Activated naive CD8-positive, alpha-beta T cell treated with anti-CD3 and anti-CD28 coated beads for 36 hours (primary cell): Measurements from ENCODE around the gene TDG. TPM values are rescaled to one million over a fixed set of nuclear protein-coding genes. Genes with fewer than 3 reads are reported as not detected.

Experiments
- DNase-seq: peaks from one replicate; pipeline ENCODE4 v3.0.0; 2021
- H3K27ac Mint-ChIP-seq: one replicate; pipeline ENCODE4 v1.8.0; 2022; ENCODE audit warnings: mild to moderate bottlenecking, moderate library complexity, mixed read lengths
- H3K27me3 Mint-ChIP-seq: one replicate; pipeline ENCODE4 v1.8.0; 2022; ENCODE audit warnings: mild to moderate bottlenecking, mixed read lengths
- H3K36me3 Mint-ChIP-seq: one replicate; pipeline ENCODE4 v1.8.0; 2021; ENCODE audit warnings: mild to moderate bottlenecking, mixed read lengths
- H3K4me1 Mint-ChIP-seq: one replicate; pipeline ENCODE4 v1.8.0; 2021; ENCODE audit warnings: mixed read lengths
- H3K4me3 Mint-ChIP-seq: one replicate; pipeline ENCODE4 v1.8.0; 2022; ENCODE audit warnings: mild to moderate bottlenecking, moderate library complexity, mixed read lengths
- H3K9me3 Mint-ChIP-seq: one replicate; pipeline ENCODE4 v1.8.0; 2022; ENCODE audit warnings: mixed read lengths
- total RNA-seq, 2 experiments: library from RNA; stranded (reverse); gene quantifications; one replicate each; pipeline ENCODE4 v1.2.3, GENCODE V29; 2021

TDG gene
- total RNA-seq: 10 to 100 TPM; 58.3 to 59.3 TPM

DNA sequence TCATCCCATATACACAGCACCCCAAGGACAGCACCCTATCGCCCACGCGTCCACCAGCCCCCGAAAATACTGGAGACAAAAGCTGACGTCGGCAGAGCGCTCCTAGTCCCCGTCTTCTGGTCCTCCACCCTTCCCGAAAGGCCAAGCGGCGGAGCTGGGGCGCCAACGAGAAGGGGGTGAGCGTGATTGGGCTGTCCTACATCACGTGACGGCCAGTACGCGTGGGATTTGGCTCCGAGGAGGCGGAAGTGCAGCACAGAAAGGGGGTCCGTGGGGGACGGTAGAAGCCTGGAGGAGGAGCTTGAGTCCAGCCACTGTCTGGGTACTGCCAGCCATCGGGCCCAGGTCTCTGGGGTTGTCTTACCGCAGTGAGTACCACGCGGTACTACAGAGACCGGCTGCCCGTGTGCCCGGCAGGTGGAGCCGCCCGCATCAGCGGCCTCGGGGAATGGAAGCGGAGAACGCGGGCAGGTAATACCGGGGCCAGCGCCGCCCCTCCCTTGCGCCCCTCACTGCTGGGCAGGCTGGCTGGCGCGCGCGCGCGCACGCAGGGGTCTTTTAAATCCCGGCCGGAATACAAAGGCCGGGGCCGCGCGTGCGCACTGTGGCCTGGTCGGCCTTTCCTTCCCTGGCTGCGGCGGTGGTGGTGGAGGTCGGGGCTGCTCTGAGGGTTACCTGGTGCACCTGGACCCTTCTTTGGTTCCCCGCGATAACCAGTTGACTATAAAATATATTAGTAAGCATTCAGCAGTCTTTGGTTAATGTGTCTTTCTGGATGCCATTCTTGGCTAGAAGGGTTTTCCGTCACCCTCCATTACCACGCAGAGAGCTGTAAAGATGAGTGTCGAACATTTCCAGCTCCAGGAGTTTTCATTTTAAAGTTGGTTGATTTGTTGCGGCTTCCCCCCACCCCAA lies at the start of gene TDG:
Gene TDG, plus strand, starts transcription at position 283 of the 915 bp plus-strand sequence. Its CDS starts 166 bp downstream, at position 449.
- peak; percentile 98 for DNase-seq
- H3K27me3 Mint-ChIP-seq: no peaks in the 10 kb centered on the region
- H3K4me1 Mint-ChIP-seq: peaks cover 52% of the 10 kb centered on the region
- no peaks in the 10 kb centered on the region for H3K9me3 Mint-ChIP-seq
- peak within 1 kb of the TSS; percentile 98 for H3K27ac Mint-ChIP-seq
- peaks cover 37% of the 10 kb centered on the region for H3K36me3 Mint-ChIP-seq
- H3K4me3 Mint-ChIP-seq: peak within 1 kb of the TSS; percentile 98

DNA sequence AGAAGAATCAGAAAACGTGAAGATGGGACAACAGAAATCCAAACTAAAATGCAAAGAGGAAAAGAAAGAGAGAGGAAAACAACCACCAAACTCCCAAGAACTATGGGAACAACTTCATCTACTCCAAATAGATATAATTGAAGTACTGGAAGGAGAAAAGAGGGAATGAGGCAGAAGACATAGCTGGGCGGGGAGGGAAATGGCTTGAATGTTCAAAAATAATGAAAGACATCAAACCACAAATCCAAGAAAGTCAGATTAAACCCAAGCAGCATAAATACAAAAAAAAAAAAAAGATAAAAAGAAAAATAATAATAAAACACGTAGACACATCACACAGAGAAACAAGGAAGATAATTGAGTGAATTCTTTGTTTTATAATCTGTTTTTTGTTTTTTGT lies 47.8 kb upstream of the TDG start:
- H3K9me3 Mint-ChIP-seq: peaks cover 4% of the 10 kb centered on the region

DNA sequence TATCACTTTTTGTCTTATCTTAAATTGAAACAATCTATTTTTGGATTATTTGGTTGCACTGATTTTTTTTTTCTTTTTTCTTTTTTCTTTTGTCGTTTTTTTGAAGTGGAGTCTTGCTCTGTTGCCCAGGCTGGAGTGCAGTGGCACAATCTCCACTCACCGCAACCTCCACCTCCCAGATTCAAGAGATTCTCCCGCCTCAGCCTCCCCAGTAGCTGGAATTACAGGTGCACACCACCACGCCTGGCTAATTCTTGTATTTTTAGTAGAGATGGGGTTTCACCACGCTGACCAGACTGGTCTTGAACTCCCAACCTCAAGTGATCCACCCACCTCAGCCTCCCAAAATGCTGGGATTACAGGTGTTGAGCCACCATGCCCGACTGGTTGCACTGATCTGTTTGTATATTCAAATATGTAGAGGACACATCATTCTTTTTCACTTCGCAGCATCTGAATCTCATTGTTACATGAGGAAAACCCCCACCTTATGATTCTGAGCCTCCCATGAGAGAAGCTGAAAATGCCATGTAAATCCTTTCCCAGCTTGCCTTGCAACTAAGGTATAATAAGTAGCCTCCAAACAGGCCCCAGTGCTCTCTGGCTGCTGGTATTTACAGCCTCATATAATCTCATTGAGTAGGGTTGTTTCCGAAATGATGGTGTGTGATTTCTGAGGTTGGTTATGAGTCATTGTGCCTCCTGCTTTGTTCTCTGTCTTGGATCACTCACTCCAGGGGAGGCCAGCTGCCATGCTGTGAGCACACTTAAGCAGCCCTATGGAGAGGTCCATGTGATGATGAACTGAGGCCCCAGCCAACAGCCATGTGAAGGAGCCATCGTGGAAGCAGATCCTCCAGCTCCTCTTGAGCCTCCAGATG lies 40.7 kb upstream of the TDG start:
- H3K9me3 Mint-ChIP-seq: peaks cover 4% of the 10 kb centered on the region
- peak overlapping the region; percentile 58 for H3K4me3 Mint-ChIP-seq
- DNase-seq: peak; percentile 65
- H3K36me3 Mint-ChIP-seq: peaks cover 14% of the 10 kb centered on the region
- peaks cover 26% of the 10 kb centered on the region for H3K4me1 Mint-ChIP-seq
- peak overlapping the region; percentile 82 for H3K27ac Mint-ChIP-seq
- peaks cover under 1% of the 10 kb centered on the region for H3K27me3 Mint-ChIP-seq

More for the DNA sequence above, 47.8 kb upstream of the TDG start:
- Mint-ChIP-seq H3K27ac (no peak overlapping the region), H3K4me1 (peaks cover 2% of the 10 kb centered on the region), H3K36me3 (peaks cover 5% of the 10 kb centered on the region), H3K4me3 (no peak overlapping the region), H3K27me3 (no peaks in the 10 kb centered on the region)
- DNase-seq: no peak

DNA sequence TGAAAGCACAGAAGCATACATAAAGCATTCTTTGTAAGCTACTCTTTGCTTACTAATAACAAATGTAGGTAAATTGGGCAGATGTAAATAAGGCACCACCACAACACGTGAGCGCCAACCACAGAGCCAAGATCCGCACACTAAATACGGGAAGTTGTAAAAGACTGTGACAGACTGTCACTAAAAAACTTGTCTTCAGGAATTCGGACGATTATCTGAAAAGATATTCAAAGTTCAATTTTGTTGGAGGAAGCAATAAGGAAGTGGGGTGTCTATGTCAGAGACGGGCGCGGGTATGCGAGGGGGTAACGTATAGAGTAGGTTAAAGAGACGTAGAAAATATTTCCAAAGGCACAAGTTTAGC lies 37.0 kb upstream of the TDG start:
- DNase-seq: peak; percentile 61
- Mint-ChIP-seq H3K4me3 (peak overlapping the region; percentile 90), H3K27ac (peak overlapping the region; percentile 100), H3K36me3 (peaks cover 50% of the 10 kb centered on the region), H3K9me3 (peaks cover 4% of the 10 kb centered on the region), H3K27me3 (peaks cover 3% of the 10 kb centered on the region), H3K4me1 (peaks cover 39% of the 10 kb centered on the region)

DNA sequence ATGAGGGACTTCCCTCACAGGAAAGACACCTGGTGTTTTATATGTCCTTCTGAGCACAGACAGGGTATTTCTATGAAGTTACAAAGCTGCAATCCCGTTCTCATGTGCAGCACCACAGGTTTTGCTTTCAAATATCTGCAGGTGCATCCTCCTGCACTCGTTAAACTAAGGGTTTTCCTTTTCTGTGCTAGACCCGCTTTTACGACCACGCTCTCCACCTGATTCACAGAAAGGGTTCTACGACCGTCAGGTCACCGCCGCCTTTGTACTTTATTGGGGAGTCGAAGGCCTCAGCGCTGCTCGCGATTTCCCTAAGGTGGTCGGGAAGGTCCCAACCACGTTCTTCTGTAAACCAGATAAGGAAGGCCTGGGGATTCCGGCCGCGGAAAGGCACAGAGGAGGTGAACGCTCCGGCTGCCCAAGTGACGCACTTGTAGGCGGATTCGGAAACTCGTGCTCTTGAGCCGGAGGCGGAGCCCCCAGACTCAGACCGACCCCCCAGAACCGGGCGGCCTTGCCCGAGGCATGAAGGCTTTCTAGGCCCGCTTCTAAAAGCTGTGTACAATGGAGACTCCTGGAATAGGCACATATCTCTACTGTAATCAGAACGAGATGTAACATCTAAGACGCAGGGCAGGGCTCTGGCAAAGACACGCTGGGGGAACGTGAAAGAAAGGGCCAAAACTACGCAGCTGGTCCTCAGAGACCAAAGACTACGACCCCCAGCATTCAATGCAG lies 36.5 kb upstream of the TDG start:
- H3K4me1 Mint-ChIP-seq: peaks cover 45% of the 10 kb centered on the region
- peaks cover 55% of the 10 kb centered on the region for H3K36me3 Mint-ChIP-seq
- peaks cover 3% of the 10 kb centered on the region for H3K27me3 Mint-ChIP-seq
- peak overlapping the region; percentile 90 for H3K4me3 Mint-ChIP-seq
- H3K27ac Mint-ChIP-seq: peak overlapping the region; percentile 100
- H3K9me3 Mint-ChIP-seq: peaks cover 4% of the 10 kb centered on the region
- peak; percentile 85 for DNase-seq

DNA sequence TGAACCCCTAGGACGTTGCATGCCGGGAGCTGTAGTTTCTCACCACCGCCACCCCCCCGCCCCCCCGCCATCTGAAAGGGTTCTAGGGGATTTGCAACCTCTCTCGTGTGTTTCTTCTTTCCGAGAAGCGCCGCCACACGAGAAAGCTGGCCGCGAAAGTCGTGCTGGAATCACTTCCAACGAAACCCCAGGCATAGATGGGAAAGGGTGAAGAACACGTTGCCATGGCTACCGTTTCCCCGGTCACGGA lies 36.0 kb upstream of the TDG start:
- no peak for DNase-seq
- H3K27ac Mint-ChIP-seq: peak overlapping the region; percentile 100
- peaks cover 57% of the 10 kb centered on the region for H3K36me3 Mint-ChIP-seq
- peaks cover 47% of the 10 kb centered on the region for H3K4me1 Mint-ChIP-seq
- H3K9me3 Mint-ChIP-seq: peaks cover 3% of the 10 kb centered on the region
- peaks cover 3% of the 10 kb centered on the region for H3K27me3 Mint-ChIP-seq
- peak overlapping the region; percentile 90 for H3K4me3 Mint-ChIP-seq

DNA sequence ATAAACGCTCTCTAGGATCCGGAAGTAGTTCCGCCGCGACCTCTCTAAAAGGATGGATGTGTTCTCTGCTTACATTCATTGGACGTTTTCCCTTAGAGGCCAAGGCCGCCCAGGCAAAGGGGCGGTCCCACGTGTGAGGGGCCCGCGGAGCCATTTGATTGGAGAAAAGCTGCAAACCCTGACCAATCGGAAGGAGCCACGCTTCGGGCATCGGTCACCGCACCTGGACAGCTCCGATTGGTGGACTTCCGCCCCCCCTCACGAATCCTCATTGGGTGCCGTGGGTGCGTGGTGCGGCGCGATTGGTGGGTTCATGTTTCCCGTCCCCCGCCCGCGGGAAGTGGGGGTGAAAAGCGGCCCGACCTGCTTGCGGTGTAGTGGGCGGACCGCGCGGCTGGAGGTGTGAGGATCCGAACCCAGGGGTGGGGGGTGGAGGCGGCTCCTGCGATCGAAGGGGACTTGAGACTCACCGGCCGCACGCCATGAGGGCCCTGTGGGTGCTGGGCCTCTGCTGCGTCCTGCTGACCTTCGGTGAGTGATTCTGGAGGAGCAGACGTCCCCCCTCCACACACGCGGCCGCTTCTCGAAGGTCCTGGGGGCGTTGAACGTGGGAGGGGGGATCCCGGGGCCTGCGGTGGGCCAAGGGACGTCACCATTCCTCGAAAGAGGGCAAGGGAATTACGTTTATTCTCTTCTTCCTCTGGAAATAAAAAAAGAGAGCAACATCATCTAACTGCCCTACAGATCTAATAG lies 35.5 kb upstream of the TDG start, which contains the start of gene HSP90B1:
Gene HSP90B1, plus strand, starts transcription at position 377 of the 753 bp plus-strand sequence. Its CDS starts 106 bp downstream, at position 483.
- H3K36me3 Mint-ChIP-seq: peaks cover 58% of the 10 kb centered on the region
- H3K27me3 Mint-ChIP-seq: peaks cover 3% of the 10 kb centered on the region
- DNase-seq: peak; percentile 99
- peak within 1 kb of the TSS; percentile 100 for H3K27ac Mint-ChIP-seq
- no peaks in the 10 kb centered on the region for H3K9me3 Mint-ChIP-seq
- H3K4me3 Mint-ChIP-seq: peak within 1 kb of the TSS; percentile 90
- H3K4me1 Mint-ChIP-seq: peaks cover 47% of the 10 kb centered on the region

DNA sequence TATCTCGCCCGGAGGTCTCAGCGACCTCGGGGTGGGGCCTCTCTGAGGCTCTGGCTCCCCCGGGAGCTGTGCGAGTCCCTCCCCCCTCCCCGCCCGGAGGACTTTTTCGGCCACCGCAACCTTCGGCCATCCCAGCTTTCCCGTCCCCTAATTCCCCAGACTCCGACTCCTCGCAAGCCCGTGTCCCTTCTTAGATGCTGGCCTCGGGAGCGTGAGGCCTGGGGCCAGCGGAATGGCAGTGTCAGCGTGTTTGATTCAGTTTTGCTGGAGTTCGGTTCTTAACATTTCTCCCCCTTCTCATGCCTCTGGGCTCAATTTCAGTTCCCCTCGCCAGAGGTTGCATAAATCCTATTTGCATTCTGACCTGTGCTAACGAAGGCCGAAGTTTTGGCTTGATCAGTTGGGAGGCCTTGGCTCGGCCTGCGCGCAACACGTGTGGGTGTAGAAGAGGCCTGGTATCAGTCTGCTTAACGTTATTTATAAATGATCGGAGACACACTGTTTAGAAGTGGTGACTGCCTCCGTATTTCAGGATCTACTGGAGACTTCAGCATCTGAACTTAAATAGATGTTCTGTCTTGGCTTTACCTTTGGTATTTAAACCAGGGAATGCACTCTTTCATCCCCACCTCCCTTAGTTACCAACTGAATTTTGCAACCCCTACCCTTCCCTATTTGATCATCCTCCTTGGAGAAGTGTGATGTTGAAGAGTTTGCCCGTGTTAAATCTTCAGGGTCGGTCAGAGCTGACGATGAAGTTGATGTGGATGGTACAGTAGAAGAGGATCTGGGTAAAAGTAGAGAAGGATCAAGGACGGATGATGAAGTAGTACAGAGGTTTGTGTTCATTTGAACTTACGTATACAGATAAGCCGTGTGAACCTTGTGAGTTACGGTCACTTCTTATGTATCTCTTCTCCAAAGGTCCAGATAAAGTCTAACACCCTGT lies 34.6 kb upstream of the TDG start:
- Mint-ChIP-seq H3K36me3 (peaks cover 64% of the 10 kb centered on the region), H3K9me3 (no peaks in the 10 kb centered on the region), H3K4me3 (peak overlapping the region; percentile 90), H3K27me3 (peaks cover 3% of the 10 kb centered on the region), H3K4me1 (peaks cover 51% of the 10 kb centered on the region), H3K27ac (peak overlapping the region; percentile 100)
- peak; percentile 28 for DNase-seq

DNA sequence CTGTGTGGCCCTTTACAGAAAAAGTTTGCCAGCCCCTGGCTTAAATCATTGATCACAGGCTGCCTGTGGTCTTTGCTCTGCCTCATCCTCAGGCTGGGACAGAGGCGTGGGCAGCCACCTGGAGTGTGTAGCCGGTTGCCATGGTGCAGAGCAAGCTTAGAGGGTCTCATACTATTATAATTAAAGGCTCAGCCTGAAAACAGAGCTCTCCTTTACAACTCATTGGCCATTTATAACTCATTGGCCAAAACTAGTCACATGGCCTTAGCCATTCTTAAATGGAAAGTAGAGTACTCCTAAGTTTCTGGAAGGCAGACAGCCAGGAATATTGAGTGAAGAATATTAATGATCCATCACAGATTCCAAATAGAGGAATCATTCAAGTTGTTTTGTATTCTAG lies 32.4 kb upstream of the TDG start:
- no peak for DNase-seq
- peaks cover 73% of the 10 kb centered on the region for H3K36me3 Mint-ChIP-seq
- peak overlapping the region; percentile 25 for H3K27ac Mint-ChIP-seq
- H3K27me3 Mint-ChIP-seq: peaks cover 3% of the 10 kb centered on the region
- H3K4me1 Mint-ChIP-seq: peaks cover 44% of the 10 kb centered on the region
- H3K4me3 Mint-ChIP-seq: peak overlapping the region; percentile 90
- no peaks in the 10 kb centered on the region for H3K9me3 Mint-ChIP-seq

DNA sequence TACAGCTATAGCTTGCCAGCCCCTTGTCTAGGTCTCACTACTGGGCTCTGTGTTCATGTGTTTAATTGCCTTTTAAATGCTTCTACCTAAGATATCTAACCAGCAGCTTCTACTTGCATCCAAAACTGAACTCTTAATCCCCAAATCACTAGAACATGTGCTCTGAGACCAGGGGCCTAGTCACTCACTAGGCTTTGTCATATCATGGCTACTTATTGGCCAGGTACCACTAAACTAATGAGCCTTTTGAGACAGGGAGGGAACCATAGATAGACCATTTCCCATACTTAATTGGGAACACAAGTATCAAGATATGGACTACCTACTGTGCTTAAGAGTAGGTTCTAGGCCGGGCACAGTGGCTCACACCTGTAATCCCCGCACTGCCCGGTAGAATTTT lies 29.0 kb upstream of the TDG start:
- H3K4me3 Mint-ChIP-seq: peak overlapping the region; percentile 5
- H3K27me3 Mint-ChIP-seq: no peaks in the 10 kb centered on the region
- peaks cover 74% of the 10 kb centered on the region for H3K36me3 Mint-ChIP-seq
- peaks cover 63% of the 10 kb centered on the region for H3K4me1 Mint-ChIP-seq
- DNase-seq: no peak
- peak overlapping the region; percentile 8 for H3K27ac Mint-ChIP-seq
- no peaks in the 10 kb centered on the region for H3K9me3 Mint-ChIP-seq

DNA sequence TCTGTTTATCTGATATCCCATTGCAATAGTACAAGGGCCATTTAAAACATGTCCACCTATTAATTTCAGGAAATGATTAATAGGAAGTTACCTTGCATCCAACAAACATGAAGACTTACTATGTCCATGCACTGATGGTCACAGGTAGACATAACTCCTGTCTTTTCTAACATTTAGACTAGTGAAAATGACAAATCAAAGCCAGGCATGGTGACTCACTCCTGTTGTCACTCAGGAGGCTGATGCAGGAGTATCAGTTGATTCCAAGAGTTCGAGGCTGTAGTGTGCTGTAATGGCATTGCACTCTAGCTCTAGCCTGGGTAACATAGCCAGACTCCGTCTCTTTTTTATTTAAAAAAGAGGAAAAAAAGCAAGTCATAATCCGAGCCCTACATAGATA lies 20.7 kb upstream of the TDG start:
- no peak for DNase-seq
- Mint-ChIP-seq H3K27me3 (no peaks in the 10 kb centered on the region), H3K9me3 (no peaks in the 10 kb centered on the region), H3K4me1 (peaks cover 46% of the 10 kb centered on the region), H3K4me3 (no peak overlapping the region), H3K36me3 (peaks cover 59% of the 10 kb centered on the region), H3K27ac (peak overlapping the region; percentile 68)

DNA sequence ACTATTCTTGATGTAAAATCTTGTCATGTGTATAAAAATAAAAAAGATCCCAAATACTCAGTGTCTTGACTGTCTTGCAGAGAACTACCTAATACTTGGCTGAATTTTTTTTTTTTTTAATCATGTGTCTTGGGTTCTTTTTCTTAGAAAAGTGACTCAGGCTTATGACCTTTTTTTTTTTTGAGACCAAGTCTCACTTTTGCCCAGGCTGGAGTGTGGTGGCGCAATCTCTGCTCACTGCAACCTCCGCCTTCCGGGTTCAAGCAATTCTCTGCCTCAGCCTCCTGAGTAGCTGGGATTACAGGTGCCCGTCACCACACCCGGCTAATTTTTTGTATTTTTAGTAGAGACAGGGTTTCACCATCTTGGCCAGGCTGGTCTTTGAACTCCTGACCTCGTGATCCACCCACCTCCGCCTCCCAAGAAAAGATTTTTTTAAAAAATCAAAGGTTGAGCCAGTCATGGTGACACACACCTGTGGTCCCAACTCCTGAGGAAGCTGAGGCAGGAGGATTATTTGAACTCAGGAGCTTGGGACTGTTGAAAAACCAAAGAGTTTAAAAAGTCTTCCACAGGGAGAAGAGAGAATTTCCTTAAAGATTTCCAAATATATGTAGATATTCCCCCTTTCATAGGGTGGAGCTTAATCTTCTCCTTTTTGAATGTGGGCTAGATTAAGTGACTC lies 17.7 kb upstream of the TDG start:
- H3K27me3 Mint-ChIP-seq: no peaks in the 10 kb centered on the region
- no peaks in the 10 kb centered on the region for H3K9me3 Mint-ChIP-seq
- peaks cover 51% of the 10 kb centered on the region for H3K4me1 Mint-ChIP-seq
- H3K4me3 Mint-ChIP-seq: no peak overlapping the region
- peak overlapping the region; percentile 85 for H3K27ac Mint-ChIP-seq
- no peak for DNase-seq
- H3K36me3 Mint-ChIP-seq: peaks cover 56% of the 10 kb centered on the region
